Kidney (tissue), 14 donors: ENCODE results near the gene CLTCL1. TPM values are rescaled to one million over a fixed set of nuclear protein-coding genes. Genes with fewer than 3 reads are reported as not detected.

ENCODE experiments used
- DNase-seq, 5 donors: peaks; one replicate each; pipeline ENCODE4 v3.0.0-alpha.2; 2013 to 2020
- FAIRE-seq: peaks from 2 replicates; lab custom pipeline; 2012; peaks lifted over from hg19 to GRCh38; lab: Jason Lieb, UNC
- H3K27ac ChIP-seq, 2 donors: one replicate each; pipeline ENCODE4 v1.7.0; 2013; ENCODE audit warnings: low read depth in 2 of 2, low read length in 2 of 2, inconsistent platforms in 1 of 2
- H3K27me3 ChIP-seq: one replicate; pipeline ENCODE4 v1.7.1; 2013; ENCODE audit warnings: low read length, inconsistent platforms; ENCODE audit not compliant: control insufficient read depth, insufficient read depth
- H3K36me3 ChIP-seq, 3 donors: one replicate each; pipeline versions ENCODE4 v1.7.0 to v1.7.1; 2013; ENCODE audit warnings: low read length in 3 of 3, control low read depth in 1 of 3, inconsistent platforms in 1 of 3; ENCODE audit not compliant: insufficient read depth in 3 of 3, control insufficient read depth in 2 of 3
- H3K4me1 ChIP-seq, 3 donors: one replicate each; pipeline versions ENCODE4 v1.7.0 to v1.7.1; 2013; ENCODE audit warnings: low read length in 3 of 3, inconsistent platforms in 1 of 3, low read depth in 1 of 3; ENCODE audit not compliant: control insufficient read depth in 2 of 3, insufficient read depth in 2 of 3
- H3K4me3 ChIP-seq, 3 donors: one replicate each; pipeline versions ENCODE4 v1.7.0 to v1.8.1; 2013; ENCODE audit warnings: low read length in 3 of 3, control low read depth in 1 of 3, inconsistent platforms in 1 of 3
- H3K9ac ChIP-seq, 3 donors: one replicate each; pipeline versions ENCODE4 v1.7.0 to v1.7.1; 2013; ENCODE audit warnings: low read length in 3 of 3, control low read depth in 1 of 3, inconsistent platforms in 1 of 3
- H3K9me3 ChIP-seq, 3 donors: one replicate each; pipeline versions ENCODE4 v1.7.0 to v1.7.1; 2013; ENCODE audit warnings: low read length in 3 of 3, control low read depth in 1 of 3, inconsistent platforms in 1 of 3; ENCODE audit not compliant: control insufficient read depth in 2 of 3, insufficient read depth in 1 of 3
- CTCF ChIP-seq: IDR thresholded peaks from 3 replicates; pipeline ENCODE4 v1.5.1; 2012; ENCODE audit warnings: mild to moderate bottlenecking, moderate library complexity, borderline replicate concordance; ENCODE audit not compliant: insufficient read depth; ENCODE audit errors: extremely low read depth
- intact Hi-C: fragments of 100-400 bp; cut with DNase I; formaldehyde crosslinking; loops from one replicate; pipeline ENCODE4 v1.11.1; 2022
- polyA plus RNA-seq: library from polyadenylated mRNA; stranded (reverse); fragments of 350-450 nt; fragmentation: Illumina TruSeq; extraction: RNeasy Lipid Tissue Mini Kit (QIAGEN cat#74804); gene quantifications from one replicate; pipeline ENCODE4 v1.2.3, GENCODE V29; 2014; ENCODE audit warnings: low read depth, low replicate concordance; ENCODE audit not compliant: insufficient read depth
- total RNA-seq: library from RNA; stranded (reverse); fragmentation: NEBNext Ultra II Directional; extraction: Animal tissue kit (Norgen Biotek cat#: 25700); gene quantifications from one replicate; pipeline ENCODE4 v1.2.1, GENCODE V29; 2021
- donor health status: control.
- donor health status: control.
- donor health status: control.
- donor health status: control.
- donor health status: control.
- donor health status: DM: yes; HTN: yes; CAD: no.
- donor health status: Normal renal cell carcinoma (clear cell type).

The CLTCL1 gene
- total and polyA plus RNA-seq, 2 donors from 2014 or later = 4.0 to 6.3 TPM

- intact Hi-C loops = no loop called here
- H3K9me3 ChIP-seq = no peaks in the 10 kb centered on the region
- no peak overlapping the region for H3K4me3 ChIP-seq
- no peak overlapping the region for H3K27ac ChIP-seq
- DNase-seq (no peak), FAIRE-seq (no peak)
- no peaks in the 10 kb centered on the region for H3K4me1 ChIP-seq
- H3K27me3 ChIP-seq = no peaks in the 10 kb centered on the region
- H3K36me3 ChIP-seq = no peaks in the 10 kb centered on the region
- TF ChIP-seq CTCF = no peak
- no peak overlapping the region for H3K9ac ChIP-seq
Observed at GRCh38 chr22:19275513-19275912, 16.0 kb downstream of the CLTCL1 start.

GRCh38 chr22:19275104-19275503, 16.4 kb downstream of the CLTCL1 start:
- intact Hi-C loops = no loop called here
- H3K36me3 ChIP-seq = no peaks in the 10 kb centered on the region
- no peak for FAIRE-seq
- no peaks in the 10 kb centered on the region for H3K27me3 ChIP-seq
- no peak for DNase-seq
- H3K9ac ChIP-seq = no peak overlapping the region
- no peak for TF ChIP-seq CTCF
- no peak overlapping the region for H3K27ac ChIP-seq
- H3K4me3 ChIP-seq = no peak overlapping the region
- no peaks in the 10 kb centered on the region for H3K4me1 ChIP-seq
- H3K9me3 ChIP-seq = no peaks in the 10 kb centered on the region

- no peak for FAIRE-seq
- intact Hi-C loops = no loop called here
- no peak for TF ChIP-seq CTCF
- no peaks in the 10 kb centered on the region for H3K4me1 ChIP-seq
- H3K9me3 ChIP-seq = no peaks in the 10 kb centered on the region
- no peak overlapping the region for H3K27ac ChIP-seq
- no peak for DNase-seq
- H3K9ac ChIP-seq = no peak overlapping the region
- no peak overlapping the region for H3K4me3 ChIP-seq
- no peaks in the 10 kb centered on the region for H3K27me3 ChIP-seq
- no peaks in the 10 kb centered on the region for H3K36me3 ChIP-seq
Observed at GRCh38 chr22:19271856-19272535, 19.5 kb downstream of the CLTCL1 start.

- no peaks in the 10 kb centered on the region for H3K36me3 ChIP-seq
- no peak for TF ChIP-seq CTCF
- H3K27ac ChIP-seq = no peak overlapping the region
- no peak overlapping the region for H3K4me3 ChIP-seq
- no peak overlapping the region for H3K9ac ChIP-seq
- FAIRE-seq (no peak), DNase-seq (no peak)
- H3K4me1 ChIP-seq = no peaks in the 10 kb centered on the region
- no peaks in the 10 kb centered on the region for H3K27me3 ChIP-seq
- H3K9me3 ChIP-seq = no peaks in the 10 kb centered on the region
- intact Hi-C loops = no loop called here
Observed at GRCh38 chr22:19271273-19271855, 20.2 kb downstream of the CLTCL1 start.
